Natural killer cell (primary cell): ENCODE measurements around the gene NOS1. TPM values are rescaled to one million over a fixed set of nuclear protein-coding genes. Genes with fewer than 3 reads are reported as not detected.

Source experiments
- ATAC-seq, 3 donors: fragments of 150-1000 bp in 2 of 3; fragments of 200-7000 bp in 1 of 3; cut with Tn5 transposase; 1 replicate in 1 of 3; 2 replicates in 2 of 3; pipeline ENCODE4 v1.10.0; 2021; ENCODE audit warnings: mild to moderate bottlenecking in 2 of 3, moderate library complexity in 2 of 3
- DNase-seq, 2 donors: peaks; one replicate each; pipeline versions ENCODE4 v3.0.0 to v3.0.0-alpha.2; 2013 to 2021; ENCODE audit warnings: mixed read lengths in 1 of 2
- H3K27ac ChIP-seq: one replicate; pipeline ENCODE4 v1.5.1; 2013; ENCODE audit warnings: mild to moderate bottlenecking, low read length
- H3K27me3 ChIP-seq: one replicate; pipeline ENCODE4 v1.6.1; 2013; ENCODE audit warnings: low read length; ENCODE audit not compliant: control insufficient read depth, insufficient read depth
- H3K36me3 ChIP-seq: one replicate; pipeline ENCODE4 v1.6.1; 2013; ENCODE audit warnings: low read length; ENCODE audit not compliant: control insufficient read depth, insufficient read depth
- H3K4me1 ChIP-seq: one replicate; pipeline ENCODE4 v1.6.1; 2013; ENCODE audit warnings: low read length; ENCODE audit not compliant: control insufficient read depth, insufficient read depth
- H3K4me3 ChIP-seq: one replicate; pipeline ENCODE4 v1.5.1; 2013; ENCODE audit warnings: low read length
- H3K9me3 ChIP-seq: one replicate; pipeline ENCODE4 v1.6.1; 2013; ENCODE audit warnings: low read length; ENCODE audit not compliant: control insufficient read depth, insufficient read depth
- H3K27ac Mint-ChIP-seq, 2 donors: one replicate each; pipeline ENCODE4 v1.8.0; 2022; ENCODE audit warnings: mild to moderate bottlenecking in 2 of 2, mixed read lengths in 2 of 2, moderate library complexity in 1 of 2
- H3K27me3 Mint-ChIP-seq, 2 donors: one replicate each; pipeline ENCODE4 v1.8.0; 2022; ENCODE audit warnings: low read depth in 2 of 2, mixed read lengths in 2 of 2
- H3K36me3 Mint-ChIP-seq: one replicate; pipeline ENCODE4 v1.8.0; 2022; ENCODE audit warnings: mixed read lengths
- H3K4me1 Mint-ChIP-seq, 2 donors: one replicate each; pipeline ENCODE4 v1.8.0; 2022; ENCODE audit warnings: mixed read lengths in 2 of 2
- H3K4me3 Mint-ChIP-seq: one replicate; pipeline ENCODE4 v1.8.0; 2022; ENCODE audit warnings: mild to moderate bottlenecking, moderate library complexity, mixed read lengths
- H3K9me3 Mint-ChIP-seq, 2 donors: one replicate each; pipeline ENCODE4 v1.8.0; 2022; ENCODE audit warnings: mixed read lengths in 2 of 2
- WGBS: methylation state at CpG from one replicate; pipeline ENCODE4 v1.1.7; 2013; ENCODE audit warnings: missing lambda C conversion rate; ENCODE audit not compliant: insufficient coverage; 5-methylcytosine and 5-hydroxymethylcytosine counted together
- intact Hi-C: fragments of 100-400 bp; cut with micrococcal nuclease; formaldehyde crosslinking; loops from one replicate; pipeline ENCODE4 v1.14.2; 2022
- total RNA-seq, 4 donors: library from RNA; stranded (reverse); fragments of 120-200 nt in 1 of 4; gene quantifications; one replicate each; pipeline versions ENCODE4 v1.2.3 to v1.2.4, GENCODE V29; 2013 to 2022
- TF ChIP-seq, protein P1 (sequence below): fragments of 200-600 bp; IDR thresholded peaks from one replicate; pipeline ENCODE4 v1.8.0; 2022; ENCODE audit warnings: antibody characterized with exemption

NOS1 gene
- total RNA-seq, 3 donors from 2014 or later (not counting 1 experiment from before 2014, with no cell fraction given): not detected

- H3K9me3 Mint-ChIP-seq: no peaks in the 10 kb centered on the region
- no peak for DNase-seq
- no peaks in the 10 kb centered on the region for H3K4me1 Mint-ChIP-seq
- no peak overlapping the region for H3K4me3 ChIP-seq
- no peaks in the 10 kb centered on the region for H3K36me3 Mint-ChIP-seq
- intact Hi-C loops: no loop called here
- 4% methylated on average over 91 of the region's 91 CpGs for WGBS
- peaks cover 7% of the 10 kb centered on the region for H3K27me3 ChIP-seq
- ATAC-seq: no peak
- no peak overlapping the region for H3K4me3 Mint-ChIP-seq
- TF ChIP-seq, protein P1, sequence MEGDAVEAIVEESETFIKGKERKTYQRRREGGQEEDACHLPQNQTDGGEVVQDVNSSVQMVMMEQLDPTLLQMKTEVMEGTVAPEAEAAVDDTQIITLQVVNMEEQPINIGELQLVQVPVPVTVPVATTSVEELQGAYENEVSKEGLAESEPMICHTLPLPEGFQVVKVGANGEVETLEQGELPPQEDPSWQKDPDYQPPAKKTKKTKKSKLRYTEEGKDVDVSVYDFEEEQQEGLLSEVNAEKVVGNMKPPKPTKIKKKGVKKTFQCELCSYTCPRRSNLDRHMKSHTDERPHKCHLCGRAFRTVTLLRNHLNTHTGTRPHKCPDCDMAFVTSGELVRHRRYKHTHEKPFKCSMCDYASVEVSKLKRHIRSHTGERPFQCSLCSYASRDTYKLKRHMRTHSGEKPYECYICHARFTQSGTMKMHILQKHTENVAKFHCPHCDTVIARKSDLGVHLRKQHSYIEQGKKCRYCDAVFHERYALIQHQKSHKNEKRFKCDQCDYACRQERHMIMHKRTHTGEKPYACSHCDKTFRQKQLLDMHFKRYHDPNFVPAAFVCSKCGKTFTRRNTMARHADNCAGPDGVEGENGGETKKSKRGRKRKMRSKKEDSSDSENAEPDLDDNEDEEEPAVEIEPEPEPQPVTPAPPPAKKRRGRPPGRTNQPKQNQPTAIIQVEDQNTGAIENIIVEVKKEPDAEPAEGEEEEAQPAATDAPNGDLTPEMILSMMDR: no peak
- H3K4me1 ChIP-seq: no peaks in the 10 kb centered on the region
- H3K36me3 ChIP-seq: no peaks in the 10 kb centered on the region
- no peak overlapping the region for H3K27ac ChIP-seq
- no peak overlapping the region for H3K27ac Mint-ChIP-seq
- H3K27me3 Mint-ChIP-seq: peaks cover 28 to 34% of the 10 kb centered on the region in 2 donors
- no peaks in the 10 kb centered on the region for H3K9me3 ChIP-seq
Observed at GRCh38 chr12:117360551-117361346, 677 bp downstream of the NOS1 start.

DNA sequence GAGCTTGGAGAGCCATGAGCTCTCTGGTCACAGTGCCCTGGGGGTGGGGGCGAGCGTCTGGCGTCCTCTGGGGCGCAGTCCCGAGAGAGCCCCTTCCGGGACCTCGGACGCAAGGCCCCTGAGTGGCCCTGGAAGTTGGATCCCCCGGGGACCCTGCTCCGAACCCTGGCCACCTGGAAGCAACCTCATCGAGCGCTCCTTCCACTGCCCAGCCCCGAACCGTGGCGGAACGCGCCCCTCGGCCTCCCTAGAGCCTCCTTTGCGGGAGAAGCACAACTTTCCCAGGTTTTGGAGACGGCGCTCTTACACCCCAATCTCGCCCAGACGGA, 1.2 kb downstream of the NOS1 start:
- DNase-seq: no peak
- Mint-ChIP-seq H3K4me3 (no peak overlapping the region), H3K9me3 (no peaks in the 10 kb centered on the region), H3K27ac (no peak overlapping the region), H3K36me3 (no peaks in the 10 kb centered on the region), H3K4me1 (no peaks in the 10 kb centered on the region), H3K27me3 (peaks cover 25 to 28% of the 10 kb centered on the region in 2 donors)
- no peak for ATAC-seq
- TF ChIP-seq, protein P1: no peak
- H3K27ac ChIP-seq: no peak overlapping the region
- intact Hi-C loops: no loop called here
- no peaks in the 10 kb centered on the region for H3K4me1 ChIP-seq
- H3K9me3 ChIP-seq: no peaks in the 10 kb centered on the region
- H3K4me3 ChIP-seq: no peak overlapping the region
- H3K27me3 ChIP-seq: peaks cover 7% of the 10 kb centered on the region
- no peaks in the 10 kb centered on the region for H3K36me3 ChIP-seq
- 5% methylated on average over 23 of the region's 23 CpGs for WGBS

- TF ChIP-seq, protein P1: no peak
- H3K36me3 ChIP-seq: no peaks in the 10 kb centered on the region
- H3K27ac ChIP-seq: no peak overlapping the region
- peaks cover 23 to 25% of the 10 kb centered on the region in 2 donors for H3K27me3 Mint-ChIP-seq
- 18% methylated on average over 39 of the region's 42 CpGs for WGBS
- H3K9me3 Mint-ChIP-seq: no peaks in the 10 kb centered on the region
- no peak overlapping the region for H3K4me3 ChIP-seq
- H3K36me3 Mint-ChIP-seq: no peaks in the 10 kb centered on the region
- no peak overlapping the region for H3K27ac Mint-ChIP-seq
- H3K4me3 Mint-ChIP-seq: no peak overlapping the region
- no peaks in the 10 kb centered on the region for H3K9me3 ChIP-seq
- ATAC-seq (no peak), DNase-seq (no peak)
- H3K4me1 ChIP-seq: no peaks in the 10 kb centered on the region
- no peaks in the 10 kb centered on the region for H3K4me1 Mint-ChIP-seq
- peaks cover 7% of the 10 kb centered on the region for H3K27me3 ChIP-seq
- intact Hi-C loops: no loop called here
Observed at GRCh38 chr12:117359029-117359845, 2.2 kb downstream of the NOS1 start.
